NCI-H524 (cell line): ENCODE results near the gene AMOT.

Experiments used
- DNase-seq, 2 experiments: peaks; one replicate each; lab custom pipeline; 2025; lab: John Stamatoyannopoulos, UW

AMOT gene

DNA sequence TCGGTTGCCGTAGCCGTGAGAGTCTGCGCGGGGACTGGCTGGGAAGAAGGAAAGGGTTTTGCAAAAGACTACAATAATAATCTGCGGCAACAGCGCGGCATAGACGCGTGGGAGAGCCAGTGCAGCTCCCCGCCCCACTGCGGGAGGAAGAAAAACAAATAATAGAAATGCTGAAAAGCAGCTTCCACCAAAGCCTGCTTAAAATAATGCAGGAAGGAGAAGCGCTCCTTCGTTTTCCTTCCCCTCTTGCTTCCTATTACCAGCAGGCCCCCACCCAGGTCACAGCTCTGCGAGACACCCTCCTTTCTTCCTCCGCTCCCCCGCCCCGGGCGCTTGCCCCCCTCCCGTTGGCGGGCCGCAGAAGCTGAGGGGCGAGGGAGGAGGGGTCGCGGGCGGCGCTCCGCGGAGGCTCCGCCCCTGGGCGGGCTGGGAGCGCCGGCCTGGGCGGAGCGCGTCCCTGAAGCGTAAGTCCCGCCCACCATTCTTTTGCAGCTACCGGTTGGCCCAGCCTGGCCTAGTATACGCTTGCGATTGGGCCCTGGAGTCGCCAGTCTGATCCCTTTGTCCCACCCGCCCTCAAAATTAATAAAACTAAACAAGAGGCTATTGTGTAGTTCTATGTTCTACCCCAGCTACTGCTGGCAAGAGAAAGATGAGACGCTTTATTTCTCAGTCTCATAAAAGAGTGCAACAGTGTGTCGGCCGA, 636 bp upstream of the AMOT start:
- peak; percentile 86 to 93 for DNase-seq

DNA sequence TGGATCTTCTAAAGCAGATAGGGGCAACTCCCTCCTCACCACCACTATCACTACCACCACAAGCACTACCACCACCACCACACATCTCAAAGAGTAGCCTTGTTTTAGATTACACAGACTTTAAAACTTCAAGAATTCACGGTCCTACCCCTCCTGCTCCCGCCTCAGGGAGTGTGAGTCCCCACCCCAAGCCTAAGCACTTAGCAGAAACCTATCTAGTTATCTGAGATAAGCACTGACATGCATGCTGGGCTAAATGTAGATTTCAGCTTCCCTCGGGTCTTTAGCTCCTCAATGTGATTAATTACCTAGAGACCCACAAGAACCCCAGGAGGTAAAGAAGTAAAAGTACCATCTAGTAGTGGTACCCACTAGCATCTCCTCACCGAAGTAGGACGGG, 775 bp downstream of the AMOT start:
- no peak for DNase-seq

DNA sequence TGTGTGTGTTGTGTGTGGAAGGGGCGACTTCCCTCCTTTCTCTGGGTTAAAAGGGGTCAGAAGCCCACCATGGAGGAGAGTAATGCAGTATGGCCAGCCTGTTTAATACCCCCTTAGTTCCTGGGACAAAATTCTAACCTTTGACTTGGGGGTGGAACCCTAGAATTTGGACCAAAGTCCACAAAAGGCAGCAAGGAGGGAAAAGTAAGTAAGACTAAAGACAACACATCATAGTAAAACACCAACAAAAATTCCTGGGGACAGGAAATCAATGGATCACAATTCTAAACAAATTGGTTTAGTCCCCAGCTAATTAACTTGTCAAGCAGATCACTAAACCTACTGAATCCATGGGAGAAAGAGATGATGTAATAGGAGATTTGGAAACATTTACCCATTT, 3.1 kb downstream of the AMOT start:
- no peak for DNase-seq

DNA sequence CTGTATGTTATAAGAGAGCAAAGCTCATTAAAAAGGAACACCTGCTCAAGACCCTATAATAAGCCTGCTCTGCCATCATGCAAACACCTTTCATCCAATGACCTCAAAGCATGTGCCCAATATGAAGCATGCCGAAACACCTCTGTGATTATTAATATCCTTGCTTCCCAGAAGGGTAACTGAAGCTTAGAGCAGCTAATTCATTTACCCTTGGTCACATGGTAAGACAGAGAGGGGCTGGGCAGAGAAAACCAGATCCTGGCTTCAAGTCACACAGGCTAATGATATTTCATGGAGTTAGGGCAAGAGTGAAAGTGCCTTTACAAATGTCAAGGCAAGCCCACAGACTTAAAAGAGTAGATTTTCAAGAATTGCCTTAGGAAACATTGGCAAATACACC, 5.6 kb downstream of the AMOT start:
- DNase-seq: peak in 1 of 2 experiments; percentile 11

DNA sequence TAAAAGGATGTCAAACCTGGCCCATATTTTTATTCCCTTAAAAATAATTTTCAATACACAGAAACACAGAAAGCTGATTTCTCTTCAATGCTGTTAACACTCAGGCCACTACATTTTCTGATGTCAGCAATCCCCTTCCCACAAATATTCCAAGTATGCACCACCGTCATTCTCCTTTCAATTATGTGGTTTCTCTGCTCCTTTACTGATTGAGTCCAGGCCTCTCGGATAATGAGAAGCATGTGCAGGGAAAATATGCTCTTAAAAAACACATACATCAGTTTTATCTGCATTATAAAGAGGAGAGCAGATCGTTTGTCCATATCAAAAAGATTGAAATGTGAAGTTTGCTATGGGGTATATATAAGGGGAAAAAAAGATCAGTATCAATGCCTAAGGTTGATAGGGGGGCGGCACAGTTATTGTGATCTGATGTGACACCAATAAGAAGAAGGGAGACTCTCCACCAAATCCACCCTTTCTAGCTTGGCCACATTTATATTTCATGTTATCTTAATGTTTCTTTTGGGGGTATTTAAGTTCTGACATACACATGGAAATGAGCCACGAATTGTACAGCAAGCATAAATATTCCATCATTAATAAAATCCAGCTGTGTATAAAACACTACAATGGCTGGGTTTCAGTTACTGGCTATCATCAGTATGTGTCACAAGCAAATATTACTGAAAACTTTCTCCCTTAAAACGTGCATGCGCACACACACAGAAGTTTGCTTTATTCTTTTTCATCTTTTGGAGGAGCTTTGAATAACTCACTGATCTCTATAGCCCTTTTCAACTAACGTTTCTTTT, 6.4 kb downstream of the AMOT start:
- DNase-seq: no peak

DNA sequence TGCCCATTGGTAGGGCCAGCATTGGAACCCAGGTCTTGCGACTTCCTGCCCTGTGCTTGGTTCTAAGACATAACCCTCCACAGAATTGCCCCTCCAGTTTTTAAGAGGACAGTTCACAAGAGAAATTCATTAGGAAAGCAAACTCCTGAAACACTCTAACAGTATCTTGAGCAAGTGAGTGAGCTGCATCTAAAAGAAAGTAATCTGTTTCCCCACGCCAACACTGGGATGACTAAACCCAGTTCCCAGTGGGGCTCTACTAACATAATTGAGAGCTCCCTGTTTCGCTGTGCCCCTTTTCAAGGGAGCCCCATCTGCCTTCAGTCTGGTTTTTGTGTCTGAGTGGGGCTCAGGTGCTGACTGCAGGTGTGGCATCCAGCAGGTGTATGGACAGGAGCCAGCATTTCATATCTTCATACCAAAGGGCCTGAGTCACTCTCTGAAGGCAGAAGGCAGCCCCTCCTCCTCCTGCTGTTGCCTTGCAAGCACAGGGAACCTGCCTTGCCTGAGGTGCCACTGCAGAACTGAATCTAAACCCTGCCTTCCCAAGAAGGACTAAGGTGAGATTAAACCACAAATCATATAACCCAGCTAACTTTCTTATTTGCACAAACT, 8.0 kb downstream of the AMOT start:
- DNase-seq: no peak

DNA sequence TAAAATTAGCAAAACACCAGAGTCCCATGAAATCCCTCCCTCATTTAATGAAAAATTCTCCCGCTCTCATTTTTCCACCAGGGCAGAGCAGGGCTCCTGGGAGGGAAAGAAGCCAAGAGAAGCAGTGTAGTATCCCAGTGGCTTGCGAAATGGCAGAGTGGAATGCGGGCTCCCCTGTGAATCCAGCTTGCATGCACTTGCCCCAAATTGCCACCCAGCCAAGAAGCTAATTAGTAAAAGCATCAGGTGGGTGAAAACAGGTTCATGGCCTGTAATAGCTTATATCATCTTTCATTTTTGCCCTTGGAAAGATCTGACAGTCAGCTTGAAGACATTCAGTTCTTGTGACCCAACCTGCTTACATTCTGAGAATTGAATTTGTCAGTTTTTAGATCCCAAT, 10.1 kb downstream of the AMOT start:
- no peak for DNase-seq

DNA sequence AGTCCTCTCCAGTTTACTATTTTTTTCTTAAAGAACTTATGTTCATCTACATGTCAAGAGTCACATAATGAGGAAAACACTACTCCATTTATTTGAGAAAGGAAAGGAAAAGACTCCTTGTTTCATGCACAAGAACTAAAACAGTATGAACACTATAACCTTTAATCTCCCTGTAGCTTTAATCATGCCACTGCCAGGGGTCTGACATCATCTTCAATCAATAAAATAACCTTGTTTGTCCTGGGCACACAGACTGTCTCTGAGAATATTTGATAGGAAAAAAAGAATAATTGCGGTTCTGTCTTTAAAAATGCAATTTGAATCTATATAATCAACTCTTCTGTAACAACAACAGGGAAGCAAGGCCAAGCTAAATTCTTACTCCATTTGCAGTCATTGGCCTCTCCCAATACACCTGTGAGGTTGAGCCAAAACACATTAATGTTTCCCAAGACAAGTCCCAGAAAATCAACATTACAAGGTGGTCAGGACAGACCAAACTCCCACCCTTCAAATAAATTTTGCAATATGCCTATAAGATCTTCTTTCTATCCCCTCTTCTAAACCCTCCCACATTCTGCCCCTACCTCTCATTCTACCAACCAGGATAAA, 13.2 kb downstream of the AMOT start:
- DNase-seq: no peak

DNA sequence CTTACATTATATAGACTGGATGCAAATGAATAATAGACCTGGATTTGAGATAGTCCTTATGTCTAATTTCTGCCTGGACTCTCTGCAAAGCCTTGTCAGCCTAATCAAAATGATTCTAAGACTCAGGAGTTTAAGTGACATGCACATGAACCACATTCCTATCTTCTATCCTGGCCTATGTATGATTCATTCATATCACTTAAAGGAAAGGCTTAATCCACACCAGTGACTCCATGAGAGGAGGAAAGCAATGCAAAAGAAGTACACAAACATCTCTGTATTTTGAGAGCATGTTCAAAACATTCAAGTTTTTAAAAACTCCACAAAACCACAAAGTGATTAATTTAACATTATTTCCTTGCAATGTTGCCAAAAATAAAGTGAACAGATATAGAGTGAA, 14.6 kb downstream of the AMOT start:
- DNase-seq: no peak

DNA sequence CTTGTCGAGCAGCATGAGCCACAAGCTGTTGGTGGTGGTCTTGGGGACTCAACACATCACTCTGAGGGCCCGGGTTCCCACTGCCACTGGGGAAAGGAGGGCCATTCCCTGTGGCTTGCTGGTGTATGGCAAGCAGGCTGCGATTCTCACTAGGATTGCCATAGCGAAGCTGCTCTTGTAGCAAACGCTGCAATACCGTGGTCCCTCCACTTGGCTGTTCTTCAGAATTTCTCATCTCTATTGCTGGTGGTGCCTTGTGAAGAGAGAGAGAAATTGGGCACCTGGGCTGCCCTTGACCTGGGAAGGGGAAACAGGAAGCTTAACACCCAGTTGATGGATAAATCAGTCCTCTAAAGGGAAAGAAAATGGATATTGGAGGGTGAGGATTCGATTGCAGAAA, 17.7 kb downstream of the AMOT start:
- no peak for DNase-seq

DNA sequence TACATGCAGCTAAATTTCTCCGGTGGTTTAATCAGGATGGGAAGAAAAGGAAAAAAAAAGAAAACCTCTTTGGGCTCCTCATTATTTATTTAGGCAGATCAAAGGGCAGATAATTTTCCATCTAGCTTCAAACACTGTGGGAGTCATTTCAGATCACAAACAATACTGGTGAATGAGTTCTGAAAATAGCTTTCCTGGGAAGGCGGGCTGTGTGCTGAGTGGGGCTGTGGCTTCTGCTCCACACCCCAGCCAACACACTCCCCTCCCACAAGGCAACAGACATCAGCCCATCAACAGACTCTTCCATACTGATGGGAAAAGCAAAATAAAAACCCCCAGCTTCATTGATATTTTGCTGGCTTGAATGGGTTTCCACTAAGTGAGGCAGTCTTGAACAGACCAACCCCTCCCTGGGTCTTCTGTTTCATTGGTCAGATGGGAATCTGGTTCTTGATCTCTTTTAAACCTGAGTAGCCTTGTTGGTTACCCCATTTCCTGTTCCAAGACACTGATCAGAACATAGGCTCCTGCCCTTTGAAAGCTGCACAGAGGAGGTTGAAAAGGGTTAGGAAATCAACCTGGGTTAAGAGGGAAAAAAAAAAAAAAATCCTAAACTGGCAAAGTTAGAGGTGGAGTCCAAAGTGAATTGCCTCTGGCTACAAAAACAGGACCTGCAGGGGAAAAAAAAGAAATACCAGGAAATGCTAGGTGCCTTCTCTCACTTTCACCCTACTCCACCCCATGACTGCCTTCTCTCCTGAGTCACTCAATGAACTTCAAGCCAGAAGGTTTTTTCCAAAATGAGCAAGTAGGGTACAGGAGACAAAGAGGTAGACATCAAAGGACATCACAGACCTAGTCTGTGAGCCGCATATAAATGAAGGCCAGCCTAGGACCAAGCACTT, 20.0 kb downstream of the AMOT start:
- no peak for DNase-seq

DNA sequence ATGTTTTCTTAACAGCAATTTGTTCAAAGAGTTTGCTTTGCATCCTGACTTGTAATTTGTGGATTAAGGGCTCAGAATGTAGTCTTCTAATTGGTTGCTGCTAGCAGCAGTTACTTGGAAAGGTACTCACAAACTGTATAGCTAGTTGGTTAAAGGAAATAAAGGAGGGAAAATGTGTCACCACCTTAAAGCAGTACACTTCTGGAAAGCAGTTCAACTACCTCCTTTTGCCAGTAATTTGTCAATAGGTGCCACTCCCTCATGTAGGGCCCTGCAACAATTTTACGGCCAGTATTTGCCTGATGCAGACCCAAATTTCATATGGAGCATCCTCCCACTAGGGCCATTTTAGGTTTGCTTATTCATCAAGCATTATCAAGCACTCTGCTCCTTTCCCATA, 20.8 kb downstream of the AMOT start:
- DNase-seq: no peak

DNA sequence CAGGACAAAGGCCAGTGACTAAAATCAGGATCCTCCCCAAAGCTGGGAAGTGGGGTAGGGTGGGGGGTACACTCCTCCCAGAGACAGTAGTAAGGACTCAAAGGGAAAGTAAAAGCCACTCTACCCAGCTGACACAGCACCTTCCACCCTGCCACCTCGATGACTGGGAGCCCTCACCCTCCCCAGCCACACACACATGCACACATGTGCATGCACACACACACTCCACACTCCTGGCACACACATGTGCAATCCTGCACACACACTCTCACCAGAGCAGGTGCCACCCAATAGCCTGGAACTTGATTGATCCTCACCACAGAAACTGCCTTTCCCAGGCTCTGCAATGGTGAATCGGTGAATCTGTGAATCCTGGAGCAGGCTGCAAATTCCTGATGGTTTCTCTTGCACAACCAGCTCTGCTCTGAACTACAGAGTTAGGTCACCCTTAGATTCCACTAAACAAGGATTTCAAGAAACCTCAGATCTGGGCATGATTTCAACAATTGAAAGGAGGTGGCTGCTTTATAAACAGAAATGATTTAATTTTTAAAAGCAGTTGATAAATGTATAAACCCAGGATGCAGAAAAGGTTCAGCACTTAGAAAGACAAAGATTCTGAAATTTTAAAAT, 21.5 kb downstream of the AMOT start:
- DNase-seq: no peak

DNA sequence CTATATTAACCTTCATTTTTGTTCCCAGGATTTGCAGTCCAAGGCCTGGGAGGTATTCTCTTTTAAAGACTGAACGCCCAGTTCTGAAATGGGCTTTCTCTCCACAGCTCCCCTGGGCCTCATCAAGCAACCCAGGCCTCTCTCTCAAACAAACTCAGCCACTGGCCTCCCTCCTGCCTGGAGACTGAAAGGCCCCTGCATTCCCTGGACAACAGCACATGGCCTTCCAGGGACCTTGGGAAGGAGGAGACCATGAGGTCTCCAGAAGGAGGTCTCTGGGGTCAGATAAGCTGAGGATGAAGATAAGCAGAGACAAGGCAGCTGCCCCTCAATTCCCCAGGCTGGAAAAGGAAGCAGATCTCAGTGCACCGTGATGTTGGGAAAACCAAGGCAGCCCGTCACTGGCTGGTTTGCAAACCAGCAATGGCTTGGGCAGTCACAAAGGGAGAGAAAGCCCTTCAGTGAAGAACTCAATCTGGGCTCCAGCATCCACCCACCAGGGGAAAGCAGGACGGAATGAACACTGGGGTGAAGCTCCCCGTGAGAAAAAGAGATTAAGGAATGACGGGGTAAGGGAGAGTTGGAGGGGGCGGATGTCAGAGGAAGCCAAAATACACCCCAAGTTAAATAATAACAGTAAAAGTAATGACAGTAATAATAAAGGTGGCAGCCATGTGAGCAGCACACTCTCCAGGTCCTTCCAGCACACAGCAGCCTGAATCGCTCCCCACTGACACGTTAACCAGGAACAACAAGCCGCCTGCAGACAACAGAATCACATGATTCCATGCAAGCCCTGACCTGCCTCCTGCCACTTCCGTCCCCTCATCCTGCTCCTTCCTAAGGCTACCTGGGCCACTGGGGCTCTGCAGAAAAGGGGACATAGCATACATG, 22.3 kb downstream of the AMOT start:
- no peak for DNase-seq

DNA sequence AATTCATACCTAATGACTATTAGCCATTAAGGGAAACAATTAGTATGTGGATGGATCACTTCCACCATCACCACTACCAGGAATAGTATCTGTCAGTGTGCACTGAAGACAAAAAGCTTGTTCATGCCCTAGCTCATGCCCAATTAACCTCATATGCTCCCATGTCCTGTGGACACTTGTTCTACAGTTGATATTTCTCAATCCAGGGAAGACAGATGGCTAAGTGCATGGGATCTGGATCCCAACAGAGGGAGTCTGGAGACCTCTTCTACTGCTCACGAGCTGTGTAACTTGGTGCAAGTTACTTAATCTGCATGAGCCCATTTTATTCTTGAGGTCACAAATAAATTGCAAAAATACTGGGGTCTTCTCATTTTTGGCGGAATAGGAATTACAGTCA, 23.7 kb downstream of the AMOT start:
- DNase-seq: peak; percentile 55 to 65

DNA sequence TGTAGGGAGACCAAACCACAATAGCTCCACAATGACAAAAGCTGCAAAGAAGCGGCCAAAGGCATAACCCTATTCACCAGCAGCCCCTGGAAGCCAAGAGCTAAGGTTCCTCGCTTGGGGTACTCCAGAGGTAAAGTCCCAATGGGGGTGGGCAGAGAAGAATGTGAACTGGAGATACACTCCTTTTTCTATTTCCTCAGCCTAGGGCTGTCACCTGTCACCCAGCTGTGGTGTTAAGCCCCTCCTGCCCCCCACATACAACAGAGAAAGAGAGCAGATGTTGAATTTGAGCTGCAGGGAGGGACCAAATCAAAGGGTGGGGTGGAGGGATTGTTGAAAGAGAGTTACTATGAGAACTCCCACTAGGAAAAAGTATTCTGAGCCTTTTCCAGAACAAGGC, 26.1 kb downstream of the AMOT start:
- DNase-seq: no peak

DNA sequence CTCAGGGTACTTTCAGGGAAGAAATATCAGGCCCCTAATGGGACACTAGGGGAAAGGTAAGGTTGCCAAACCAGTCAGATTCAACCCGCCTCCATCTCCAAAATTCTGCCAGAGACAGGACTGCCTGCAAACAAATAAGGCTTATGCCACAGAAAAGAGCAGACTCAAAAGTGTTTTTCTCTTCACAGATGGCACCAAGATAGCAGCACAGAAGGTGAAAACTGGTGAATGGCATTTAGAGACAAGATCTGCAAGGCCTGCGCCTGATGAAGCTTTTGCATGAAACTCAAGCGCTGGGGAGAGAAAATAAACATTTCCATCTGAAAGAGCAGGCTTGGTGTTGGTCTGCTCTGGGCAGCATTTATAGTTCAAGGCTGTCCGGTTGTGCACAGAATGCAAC, 27.9 kb downstream of the AMOT start:
- DNase-seq: no peak

DNA sequence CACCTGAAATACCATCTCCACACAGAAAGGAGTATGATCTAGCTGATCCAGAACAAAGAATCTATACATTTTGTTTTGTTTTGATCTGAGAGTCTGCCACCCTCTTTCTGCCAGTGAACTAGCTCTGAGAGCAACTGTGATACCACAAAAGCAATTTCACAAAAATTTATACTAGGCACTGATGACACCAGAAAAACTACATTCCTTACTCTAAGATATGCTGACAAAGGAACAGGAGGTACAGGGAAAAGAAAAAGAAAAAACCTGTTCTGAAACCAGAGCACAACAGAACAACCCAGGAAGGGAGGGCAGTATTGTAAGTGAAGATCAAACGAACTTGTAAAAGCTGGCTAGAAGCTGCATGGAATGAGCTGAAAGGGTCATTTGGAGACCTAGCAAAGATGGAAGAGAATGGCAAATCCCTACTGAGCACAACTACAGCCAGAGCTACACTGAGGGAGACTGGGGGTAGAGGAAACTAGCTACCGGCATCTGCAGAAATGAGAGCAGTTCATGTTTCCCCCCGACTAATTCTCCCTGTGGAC, 31.9 kb downstream of the AMOT start:
- no peak for DNase-seq

DNA sequence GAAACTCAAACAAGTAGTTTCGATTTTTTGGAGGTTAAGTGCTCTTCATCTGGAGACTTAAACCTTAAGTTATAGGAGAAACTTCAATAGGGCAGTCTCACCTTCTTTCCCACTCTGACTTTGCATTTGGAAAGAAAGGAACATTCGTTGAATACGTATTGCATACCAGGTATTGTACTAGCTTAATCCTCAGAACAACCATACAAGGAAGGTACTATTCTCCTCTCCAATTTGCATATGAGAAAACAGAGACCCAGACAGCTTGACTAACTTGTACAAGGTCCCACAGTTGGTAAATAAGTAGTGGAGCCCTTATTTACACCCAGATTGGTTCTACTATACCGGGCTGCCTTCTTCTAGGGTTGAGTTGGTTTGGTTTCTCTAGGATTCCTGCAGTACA, 32.6 kb downstream of the AMOT start:
- DNase-seq: no peak

DNA sequence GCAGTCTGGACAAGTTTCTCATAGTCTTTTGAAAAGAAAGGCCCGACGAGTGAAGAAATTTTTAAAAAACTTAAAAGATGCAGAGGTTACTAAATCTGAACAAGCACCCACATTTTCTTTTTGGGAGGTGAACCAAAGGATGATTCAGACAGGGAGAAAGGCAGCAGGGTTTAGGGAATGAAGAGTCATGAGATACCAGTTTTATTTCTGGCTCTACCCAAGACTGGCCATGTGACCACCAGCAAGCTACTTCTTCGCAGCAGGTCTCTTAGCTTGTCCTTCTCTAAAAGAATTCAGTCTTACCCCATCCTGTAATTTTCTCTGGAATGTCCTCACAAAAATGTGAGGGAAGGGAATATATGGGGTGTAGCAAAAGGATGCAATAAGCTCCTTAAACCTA, 37.6 kb downstream of the AMOT start:
- no peak for DNase-seq
